ENCODE data around the gene PRDM16. TPM values are rescaled to one million over a fixed set of nuclear protein-coding genes. Genes with fewer than 3 reads are reported as not detected.

The PRDM16 gene
- polyA plus RNA-seq, 1 of the 3 experiments (the other 2 are of a cell fraction), result not detected

DNA sequence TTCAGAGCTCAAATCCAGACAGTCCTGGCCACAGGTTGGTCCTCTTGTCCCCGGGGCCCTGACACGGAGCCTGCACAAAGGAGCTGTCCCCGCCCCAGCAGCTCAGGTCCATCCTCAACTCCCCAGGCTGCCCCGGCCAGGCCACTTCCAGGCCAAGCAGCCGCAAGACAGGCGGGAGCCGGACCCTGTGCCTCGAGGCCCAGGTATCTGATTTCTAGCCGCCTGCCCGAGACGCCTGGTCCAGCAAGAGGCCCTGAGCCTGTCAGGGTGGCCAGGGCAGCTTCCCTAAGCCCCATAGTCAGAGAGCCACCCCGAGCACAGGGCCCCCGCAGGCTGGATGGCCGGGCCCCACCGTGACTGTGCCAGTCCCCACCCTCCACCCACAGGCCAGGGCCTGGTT lies 165.3 kb downstream of the PRDM16 start:
- DNase-seq, result no peak
- no peaks in the 10 kb centered on the region for H3K79me2 ChIP-seq (ENCODE audit: insufficient read depth)
- H3K27ac ChIP-seq (ENCODE audit: low read depth in 2 of 2, low read length in 1 of 2), result no peak overlapping the region
- no peaks in the 10 kb centered on the region for H3K4me1 ChIP-seq (ENCODE audit: control insufficient read depth in 1 of 2, insufficient read depth in 2 of 2, low read depth in 1 of 2, low read length in 1 of 2)
- no peak overlapping the region for H2AFZ ChIP-seq (ENCODE audit: low read depth)
- no peaks in the 10 kb centered on the region for H3K9me3 ChIP-seq
- H3K4me3 ChIP-seq (ENCODE audit: low read depth in 2 of 2, low read length in 1 of 2), result no peak overlapping the region
- WGBS (ENCODE audit: low lambda C conversion rate), result no CpG with 5 or more reads among the region's 15 CpGs
- CTCF ChIA-PET, result no interaction called here
- POLR2A ChIA-PET, result no interaction called here
- no peaks in the 10 kb centered on the region for H3K36me3 ChIP-seq (replicated peaks in 1 of 2; ENCODE audit: control insufficient read depth in 1 of 2, insufficient read depth in 2 of 2, low read length in 1 of 2)
- H3K4me2 ChIP-seq, result no peak overlapping the region
- no peaks in the 10 kb centered on the region for H3F3A ChIP-seq (replicated peaks; ENCODE audit: insufficient read depth)
- TF ChIP-seq EP300 (IDR thresholded peaks at IDR 0.05; ENCODE audit: borderline replicate concordance in 1 of 2, low read depth in 1 of 2, low read length in 1 of 2) (no peak), YY1 (IDR thresholded peaks at IDR 0.05; ENCODE audit: low read depth) (no peak), RCOR1 (IDR thresholded peaks at IDR 0.05; ENCODE audit: low read length) (no peak), POLR2AphosphoS5 (IDR thresholded peaks at IDR 0.05; ENCODE audit: low read depth, low read length) (no peak), RAD21 (IDR thresholded peaks at IDR 0.05; ENCODE audit: low read length) (no peak)
- TF ChIP-seq, protein P1, sequence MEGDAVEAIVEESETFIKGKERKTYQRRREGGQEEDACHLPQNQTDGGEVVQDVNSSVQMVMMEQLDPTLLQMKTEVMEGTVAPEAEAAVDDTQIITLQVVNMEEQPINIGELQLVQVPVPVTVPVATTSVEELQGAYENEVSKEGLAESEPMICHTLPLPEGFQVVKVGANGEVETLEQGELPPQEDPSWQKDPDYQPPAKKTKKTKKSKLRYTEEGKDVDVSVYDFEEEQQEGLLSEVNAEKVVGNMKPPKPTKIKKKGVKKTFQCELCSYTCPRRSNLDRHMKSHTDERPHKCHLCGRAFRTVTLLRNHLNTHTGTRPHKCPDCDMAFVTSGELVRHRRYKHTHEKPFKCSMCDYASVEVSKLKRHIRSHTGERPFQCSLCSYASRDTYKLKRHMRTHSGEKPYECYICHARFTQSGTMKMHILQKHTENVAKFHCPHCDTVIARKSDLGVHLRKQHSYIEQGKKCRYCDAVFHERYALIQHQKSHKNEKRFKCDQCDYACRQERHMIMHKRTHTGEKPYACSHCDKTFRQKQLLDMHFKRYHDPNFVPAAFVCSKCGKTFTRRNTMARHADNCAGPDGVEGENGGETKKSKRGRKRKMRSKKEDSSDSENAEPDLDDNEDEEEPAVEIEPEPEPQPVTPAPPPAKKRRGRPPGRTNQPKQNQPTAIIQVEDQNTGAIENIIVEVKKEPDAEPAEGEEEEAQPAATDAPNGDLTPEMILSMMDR (IDR thresholded peaks at IDR 0.05), result no peak
- H3K27me3 ChIP-seq (ENCODE audit: insufficient read depth), result peaks cover 6% of the 10 kb centered on the region; the same call in 1 of the 2 replicates
- H4K20me1 ChIP-seq (ENCODE audit: insufficient read depth), result no peaks in the 10 kb centered on the region
- H3K9ac ChIP-seq, result no peak overlapping the region
- H3K9me2 ChIP-seq, result no peaks in the 10 kb centered on the region

DNA sequence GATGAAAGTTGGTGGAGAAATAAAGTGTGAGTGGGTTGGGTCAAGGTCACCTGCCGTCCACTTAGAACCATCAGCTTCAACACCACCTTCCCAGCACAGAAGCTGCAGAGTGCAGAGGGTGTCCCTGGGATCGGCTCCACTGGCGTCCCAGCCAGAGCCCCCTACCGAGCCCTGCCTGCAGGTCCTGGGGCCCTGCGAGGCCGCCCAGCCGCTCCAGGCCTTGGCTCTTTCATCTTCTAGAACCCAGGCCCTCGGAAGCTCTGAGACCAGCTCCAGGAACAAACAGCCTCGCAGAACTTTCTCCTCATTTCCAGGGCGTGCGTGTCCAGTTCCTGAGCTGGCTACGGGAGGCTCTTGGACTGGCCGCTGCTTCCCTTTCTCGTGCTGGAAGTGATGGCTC lies 166.0 kb downstream of the PRDM16 start:
- CTCF ChIA-PET, result no interaction called here
- H3K79me2 ChIP-seq (ENCODE audit: insufficient read depth), result no peaks in the 10 kb centered on the region
- H3K27me3 ChIP-seq (ENCODE audit: insufficient read depth), result peaks cover 6% of the 10 kb centered on the region; the same call in 1 of the 2 replicates
- no peaks in the 10 kb centered on the region for H3K4me1 ChIP-seq (ENCODE audit: control insufficient read depth in 1 of 2, insufficient read depth in 2 of 2, low read depth in 1 of 2, low read length in 1 of 2)
- H3F3A ChIP-seq (replicated peaks; ENCODE audit: insufficient read depth), result no peaks in the 10 kb centered on the region
- H3K9me2 ChIP-seq, result no peaks in the 10 kb centered on the region
- H3K4me3 ChIP-seq (ENCODE audit: low read depth in 2 of 2, low read length in 1 of 2), result no peak overlapping the region
- no peak overlapping the region for H3K9ac ChIP-seq
- DNase-seq, result no peak
- H3K27ac ChIP-seq (ENCODE audit: low read depth in 2 of 2, low read length in 1 of 2), result no peak overlapping the region
- no peak overlapping the region for H3K4me2 ChIP-seq
- POLR2A ChIA-PET, result no interaction called here
- H3K9me3 ChIP-seq, result no peaks in the 10 kb centered on the region
- H2AFZ ChIP-seq (ENCODE audit: low read depth), result no peak overlapping the region
- no peaks in the 10 kb centered on the region for H4K20me1 ChIP-seq (ENCODE audit: insufficient read depth)
- WGBS (ENCODE audit: low lambda C conversion rate), result 50% methylated on average over 2 of the region's 14 CpGs
- no peaks in the 10 kb centered on the region for H3K36me3 ChIP-seq (replicated peaks in 1 of 2; ENCODE audit: control insufficient read depth in 1 of 2, insufficient read depth in 2 of 2, low read length in 1 of 2)
- TF ChIP-seq GABPA (IDR thresholded peaks at IDR 0.05; ENCODE audit: low read depth) (no peak), JUND (IDR thresholded peaks at IDR 0.05) (no peak), SMC3 (IDR thresholded peaks at IDR 0.05; ENCODE audit: low read depth, low read length) (no peak), GATA2 (CRISPR knock-in tag; IDR thresholded peaks at IDR 0.05) (no peak), FOXM1 (IDR thresholded peaks at IDR 0.05; ENCODE audit: low read depth) (no peak), FOXJ3 (CRISPR knock-in tag; IDR thresholded peaks at IDR 0.05) (no peak), RCOR1 (IDR thresholded peaks at IDR 0.05; ENCODE audit: low read length) (no peak), NFIC (IDR thresholded peaks at IDR 0.05; ENCODE audit: borderline replicate concordance) (no peak)
- TF ChIP-seq, protein P2, sequence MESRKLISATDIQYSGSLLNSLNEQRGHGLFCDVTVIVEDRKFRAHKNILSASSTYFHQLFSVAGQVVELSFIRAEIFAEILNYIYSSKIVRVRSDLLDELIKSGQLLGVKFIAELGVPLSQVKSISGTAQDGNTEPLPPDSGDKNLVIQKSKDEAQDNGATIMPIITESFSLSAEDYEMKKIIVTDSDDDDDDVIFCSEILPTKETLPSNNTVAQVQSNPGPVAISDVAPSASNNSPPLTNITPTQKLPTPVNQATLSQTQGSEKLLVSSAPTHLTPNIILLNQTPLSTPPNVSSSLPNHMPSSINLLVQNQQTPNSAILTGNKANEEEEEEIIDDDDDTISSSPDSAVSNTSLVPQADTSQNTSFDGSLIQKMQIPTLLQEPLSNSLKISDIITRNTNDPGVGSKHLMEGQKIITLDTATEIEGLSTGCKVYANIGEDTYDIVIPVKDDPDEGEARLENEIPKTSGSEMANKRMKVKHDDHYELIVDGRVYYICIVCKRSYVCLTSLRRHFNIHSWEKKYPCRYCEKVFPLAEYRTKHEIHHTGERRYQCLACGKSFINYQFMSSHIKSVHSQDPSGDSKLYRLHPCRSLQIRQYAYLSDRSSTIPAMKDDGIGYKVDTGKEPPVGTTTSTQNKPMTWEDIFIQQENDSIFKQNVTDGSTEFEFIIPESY (IDR thresholded peaks at IDR 0.05; ENCODE audit: borderline replicate concordance, low read depth), result no peak
- TF ChIP-seq, protein P3, sequence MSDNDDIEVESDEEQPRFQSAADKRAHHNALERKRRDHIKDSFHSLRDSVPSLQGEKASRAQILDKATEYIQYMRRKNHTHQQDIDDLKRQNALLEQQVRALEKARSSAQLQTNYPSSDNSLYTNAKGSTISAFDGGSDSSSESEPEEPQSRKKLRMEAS (IDR thresholded peaks at IDR 0.05; ENCODE audit: low read depth), result no peak
- TF ChIP-seq, protein P4, sequence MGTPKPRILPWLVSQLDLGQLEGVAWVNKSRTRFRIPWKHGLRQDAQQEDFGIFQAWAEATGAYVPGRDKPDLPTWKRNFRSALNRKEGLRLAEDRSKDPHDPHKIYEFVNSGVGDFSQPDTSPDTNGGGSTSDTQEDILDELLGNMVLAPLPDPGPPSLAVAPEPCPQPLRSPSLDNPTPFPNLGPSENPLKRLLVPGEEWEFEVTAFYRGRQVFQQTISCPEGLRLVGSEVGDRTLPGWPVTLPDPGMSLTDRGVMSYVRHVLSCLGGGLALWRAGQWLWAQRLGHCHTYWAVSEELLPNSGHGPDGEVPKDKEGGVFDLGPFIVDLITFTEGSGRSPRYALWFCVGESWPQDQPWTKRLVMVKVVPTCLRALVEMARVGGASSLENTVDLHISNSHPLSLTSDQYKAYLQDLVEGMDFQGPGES (IDR thresholded peaks at IDR 0.05; ENCODE audit: low read depth, low read length), result no peak
- TF ChIP-seq, protein P5, sequence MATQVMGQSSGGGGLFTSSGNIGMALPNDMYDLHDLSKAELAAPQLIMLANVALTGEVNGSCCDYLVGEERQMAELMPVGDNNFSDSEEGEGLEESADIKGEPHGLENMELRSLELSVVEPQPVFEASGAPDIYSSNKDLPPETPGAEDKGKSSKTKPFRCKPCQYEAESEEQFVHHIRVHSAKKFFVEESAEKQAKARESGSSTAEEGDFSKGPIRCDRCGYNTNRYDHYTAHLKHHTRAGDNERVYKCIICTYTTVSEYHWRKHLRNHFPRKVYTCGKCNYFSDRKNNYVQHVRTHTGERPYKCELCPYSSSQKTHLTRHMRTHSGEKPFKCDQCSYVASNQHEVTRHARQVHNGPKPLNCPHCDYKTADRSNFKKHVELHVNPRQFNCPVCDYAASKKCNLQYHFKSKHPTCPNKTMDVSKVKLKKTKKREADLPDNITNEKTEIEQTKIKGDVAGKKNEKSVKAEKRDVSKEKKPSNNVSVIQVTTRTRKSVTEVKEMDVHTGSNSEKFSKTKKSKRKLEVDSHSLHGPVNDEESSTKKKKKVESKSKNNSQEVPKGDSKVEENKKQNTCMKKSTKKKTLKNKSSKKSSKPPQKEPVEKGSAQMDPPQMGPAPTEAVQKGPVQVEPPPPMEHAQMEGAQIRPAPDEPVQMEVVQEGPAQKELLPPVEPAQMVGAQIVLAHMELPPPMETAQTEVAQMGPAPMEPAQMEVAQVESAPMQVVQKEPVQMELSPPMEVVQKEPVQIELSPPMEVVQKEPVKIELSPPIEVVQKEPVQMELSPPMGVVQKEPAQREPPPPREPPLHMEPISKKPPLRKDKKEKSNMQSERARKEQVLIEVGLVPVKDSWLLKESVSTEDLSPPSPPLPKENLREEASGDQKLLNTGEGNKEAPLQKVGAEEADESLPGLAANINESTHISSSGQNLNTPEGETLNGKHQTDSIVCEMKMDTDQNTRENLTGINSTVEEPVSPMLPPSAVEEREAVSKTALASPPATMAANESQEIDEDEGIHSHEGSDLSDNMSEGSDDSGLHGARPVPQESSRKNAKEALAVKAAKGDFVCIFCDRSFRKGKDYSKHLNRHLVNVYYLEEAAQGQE (IDR thresholded peaks at IDR 0.05; ENCODE audit: low read depth, low read length), result no peak
- TF ChIP-seq, protein P1 (IDR thresholded peaks at IDR 0.05), result no peak

Measured in SK-N-SH (cell line).